Measurements from ENCODE around the gene PRMT7.
"Not testable (repeated sequence)": the region's sequence is repeated elsewhere in the genome, so short reads cannot be mapped to it uniquely, and the experiment has no call there.

Gene PRMT7

DNA sequence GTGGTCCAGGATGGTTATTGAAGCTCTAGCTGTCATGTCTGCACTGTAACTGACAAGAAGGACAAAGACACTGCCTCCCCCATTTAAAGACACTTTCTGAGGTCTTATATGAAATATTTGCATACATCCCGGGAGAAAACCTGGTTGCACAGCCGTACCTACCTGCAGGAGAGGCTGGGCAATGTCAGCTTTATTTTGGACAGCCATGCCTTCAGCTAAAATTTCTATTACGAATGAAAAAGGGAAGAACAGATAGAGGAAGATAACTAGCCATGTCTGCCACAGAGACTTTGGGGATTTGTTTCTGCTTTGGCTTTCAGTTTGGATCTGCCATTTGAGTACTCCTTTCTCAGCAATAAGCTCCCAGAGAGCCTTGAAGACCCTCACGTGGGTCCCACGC is 27.5 kb upstream of the PRMT7 start:
- DNase-seq (ENCODE audit: low spot score), result no peak
- FAIRE-seq, result no peak

DNA sequence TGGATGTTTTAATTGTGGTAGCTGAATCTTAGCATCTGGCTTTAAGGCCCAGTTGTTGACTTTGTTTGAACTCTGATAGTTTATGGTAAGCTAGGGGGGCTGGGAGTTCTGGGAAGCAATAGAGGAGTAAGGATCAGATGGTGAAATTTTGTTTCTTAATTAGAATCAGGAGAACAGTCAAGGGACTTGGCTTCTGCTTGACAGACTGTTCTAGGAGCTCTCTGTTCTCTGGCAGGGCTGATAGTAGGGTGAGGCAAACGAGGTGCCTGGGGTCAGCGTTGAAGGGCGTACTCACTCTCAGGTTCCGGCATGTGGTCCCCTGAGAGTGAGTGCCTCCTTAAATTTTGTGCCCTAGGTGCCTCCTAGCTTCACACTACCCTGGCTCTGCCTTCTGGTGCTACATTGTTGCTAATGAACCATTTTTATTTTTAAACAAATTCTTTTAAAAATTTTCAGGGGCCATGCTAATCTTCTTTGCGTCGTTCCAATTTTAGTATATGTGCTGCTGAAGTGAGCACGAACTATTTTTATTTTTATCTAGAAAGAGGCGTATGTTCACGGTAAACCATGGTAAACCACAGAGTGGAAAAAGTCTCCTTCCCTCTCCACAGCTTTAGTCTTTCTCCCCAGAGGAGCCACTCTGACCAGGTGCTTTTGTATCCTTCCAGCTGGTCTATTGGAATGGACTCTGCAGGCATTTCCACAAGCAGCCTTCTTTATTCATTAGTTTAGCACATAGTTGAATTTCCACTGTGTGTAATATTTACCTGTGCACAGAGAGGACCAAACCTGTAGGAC is 26.8 kb upstream of the PRMT7 start:
- DNase-seq (ENCODE audit: low spot score) (no peak), FAIRE-seq (no peak)

DNA sequence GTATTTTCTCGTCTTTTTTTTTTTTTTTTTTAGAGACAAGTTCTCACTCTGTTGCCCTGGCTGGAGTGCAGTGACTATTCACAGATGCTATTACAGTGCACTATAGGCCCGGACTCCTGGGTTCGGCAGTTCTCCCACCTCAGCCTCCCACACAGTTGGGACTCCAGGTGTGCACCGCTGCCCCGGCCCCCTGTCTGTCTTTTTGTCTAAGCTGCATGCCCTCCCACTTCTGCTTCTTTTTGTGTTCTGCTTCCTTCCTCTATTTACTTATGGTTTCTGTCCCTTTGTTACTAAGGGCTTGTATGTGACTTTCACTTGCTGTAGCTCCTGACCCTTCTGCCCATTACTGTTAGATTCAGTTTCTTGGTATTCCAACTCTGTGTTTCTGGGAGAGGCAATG is 26.0 kb upstream of the PRMT7 start:
- FAIRE-seq (no peak), DNase-seq (ENCODE audit: low spot score) (no peak)

GRCh38 chr16:68285683-68286082 is 25.1 kb upstream of the PRMT7 start:
- FAIRE-seq, result no peak
- DNase-seq (ENCODE audit: low spot score), result no peak

DNA sequence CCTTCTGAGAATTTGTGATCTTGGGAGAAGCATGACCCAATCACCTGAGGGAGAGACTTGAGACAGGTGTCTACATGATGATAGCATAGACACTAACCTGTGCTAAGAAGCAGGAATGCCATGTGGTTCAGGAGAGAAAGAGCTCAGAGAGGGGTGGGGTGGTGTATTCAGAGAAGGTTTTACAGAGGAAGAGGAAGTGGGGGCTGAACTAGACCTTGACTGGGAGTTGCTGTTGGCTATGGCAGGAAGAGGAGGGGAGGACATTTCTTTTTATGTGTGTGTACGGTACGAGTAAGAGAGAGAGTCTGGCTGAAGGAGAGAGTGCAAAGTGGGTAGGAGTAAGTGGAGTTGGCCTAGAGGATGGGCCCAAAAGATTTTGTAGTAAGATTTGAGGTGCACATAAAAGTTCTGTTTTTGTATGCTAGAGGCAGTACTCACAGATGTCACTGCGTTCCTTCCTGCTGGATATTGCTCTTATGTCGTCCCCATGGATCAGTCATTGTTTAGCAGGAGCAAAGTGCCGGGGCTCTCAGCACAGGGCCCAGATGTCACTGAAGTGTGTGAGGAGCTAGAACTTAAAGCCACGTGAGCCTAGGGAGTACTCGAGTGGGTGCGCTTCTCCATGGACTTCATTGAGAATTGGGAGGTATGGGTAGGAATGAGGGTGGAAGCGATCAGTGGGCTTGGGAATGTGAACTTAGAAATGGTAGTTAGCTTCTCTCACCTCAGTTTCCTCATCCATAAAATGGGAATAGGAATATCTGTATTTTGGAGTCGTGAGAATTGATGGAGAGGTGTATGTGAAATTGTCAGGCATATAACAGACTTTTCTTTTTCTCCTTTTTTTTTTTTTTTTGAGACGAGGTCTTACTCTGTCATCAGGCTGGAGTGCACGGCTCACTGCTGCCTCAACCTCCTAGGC is 24.4 kb upstream of the PRMT7 start:
- no peak for FAIRE-seq
- no peak for DNase-seq (ENCODE audit: low spot score)

DNA sequence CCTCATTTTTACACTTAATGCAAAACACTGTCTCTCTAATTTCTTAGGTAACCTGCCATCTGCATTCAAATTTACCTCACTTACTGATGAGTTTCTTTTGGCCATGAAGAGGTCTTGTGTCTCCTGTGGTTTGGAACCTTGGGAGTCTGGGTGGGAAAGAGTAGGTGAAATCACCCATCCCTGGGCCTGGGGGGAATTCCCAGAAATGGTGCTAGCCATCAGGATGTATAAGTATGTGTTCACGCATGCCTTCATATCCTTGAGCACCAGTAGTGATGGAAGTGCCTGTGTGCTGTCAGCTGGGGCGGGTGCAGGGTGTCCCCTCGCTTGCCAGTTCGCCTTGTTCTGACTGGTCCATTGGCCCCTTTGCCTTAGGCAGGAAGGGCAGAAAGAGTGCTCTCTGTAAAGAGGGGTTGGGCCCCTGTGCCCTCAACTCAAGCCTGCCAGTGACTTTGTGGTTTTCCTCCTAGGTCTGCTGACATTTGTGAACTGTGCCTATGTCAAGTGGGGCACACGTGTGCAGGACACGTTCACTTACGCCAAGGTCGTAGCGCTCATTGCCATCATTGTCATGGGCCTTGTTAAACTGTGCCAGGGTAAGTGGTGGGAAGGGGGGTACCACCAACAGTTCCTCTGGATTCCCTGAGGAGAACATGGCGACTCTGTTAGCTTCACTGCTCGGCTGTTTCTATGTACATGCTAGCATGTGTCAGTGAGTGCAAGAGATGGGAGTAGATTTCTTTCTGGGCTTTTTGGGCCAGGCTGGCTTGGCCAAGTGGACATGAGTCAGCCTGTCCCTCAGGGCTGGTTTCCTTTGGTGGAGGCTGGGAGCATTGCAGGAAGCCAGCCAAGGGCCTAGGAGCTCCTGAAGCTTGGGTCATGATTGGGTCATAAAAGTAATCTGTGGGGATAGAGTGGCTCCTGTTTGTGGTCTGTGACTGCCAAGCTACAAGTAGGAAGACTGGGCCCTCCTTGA is 23.3 kb upstream of the PRMT7 start:
- DNase-seq (ENCODE audit: low spot score), result peak; percentile 73
- FAIRE-seq, result peak; percentile 72

DNA sequence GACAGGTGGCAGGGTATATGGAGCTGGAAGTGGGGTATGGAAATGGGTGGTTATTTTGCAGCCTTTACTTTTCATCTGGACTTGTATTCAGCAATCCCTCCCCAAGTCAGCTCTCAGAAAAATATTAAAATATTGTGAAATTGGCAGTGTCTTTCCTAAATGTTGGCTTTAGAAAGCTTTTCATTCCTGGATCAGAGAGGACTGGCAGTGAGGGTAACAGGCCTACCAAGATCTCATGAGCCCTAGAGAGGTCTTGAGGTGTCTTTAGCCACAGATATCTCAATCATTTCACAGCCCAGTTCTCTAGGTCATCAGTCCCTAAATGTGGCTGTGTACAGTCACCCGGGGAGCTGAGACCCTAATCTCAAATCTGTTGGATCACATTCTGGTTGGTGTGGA is 22.6 kb upstream of the PRMT7 start:
- DNase-seq (ENCODE audit: low spot score), result no peak
- FAIRE-seq, result no peak

GRCh38 chr16:68288796-68289195 is 22.0 kb upstream of the PRMT7 start:
- FAIRE-seq; DNase-seq (ENCODE audit: low spot score): not testable (repeated sequence)

GRCh38 chr16:68289202-68289601 is 21.6 kb upstream of the PRMT7 start:
- no peak for FAIRE-seq
- DNase-seq (ENCODE audit: low spot score), result no peak

DNA sequence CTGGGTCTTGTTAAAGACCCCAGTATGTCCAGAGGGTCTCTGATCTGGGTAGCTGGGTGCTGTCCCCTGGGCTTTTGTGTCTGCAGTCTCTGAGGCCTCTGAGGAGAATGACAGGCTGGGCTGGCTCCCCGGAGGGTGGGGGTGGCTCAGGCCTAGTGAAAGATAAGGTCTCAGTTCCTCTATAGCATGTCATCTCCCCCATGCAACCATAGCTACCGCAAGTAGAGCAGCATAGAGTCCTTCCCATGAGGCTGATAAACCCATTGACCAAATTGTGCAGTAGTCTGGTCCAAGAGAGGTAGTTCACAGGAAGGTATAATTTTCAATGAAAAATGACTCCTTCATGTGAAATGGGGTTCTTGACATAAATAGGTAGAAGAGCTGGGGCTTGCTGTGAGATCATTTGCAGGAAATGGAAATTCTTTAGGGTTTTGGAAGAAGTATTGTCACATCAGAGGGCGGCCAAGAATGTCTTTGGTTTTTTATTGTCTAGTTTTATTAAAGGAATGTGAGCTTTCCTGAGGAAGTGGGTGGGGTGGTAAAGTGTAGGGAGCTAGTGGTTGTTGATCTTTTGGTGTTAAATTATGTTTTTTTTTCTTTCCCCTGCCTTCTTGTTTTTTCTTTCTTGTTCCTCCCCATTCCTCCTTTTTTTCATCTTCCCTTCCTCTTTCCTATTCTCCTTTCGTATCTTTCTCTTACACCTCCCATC is 21.0 kb upstream of the PRMT7 start:
- DNase-seq (ENCODE audit: low spot score), result no peak
- FAIRE-seq, result no peak

GRCh38 chr16:68290450-68290849 is 20.4 kb upstream of the PRMT7 start:
- FAIRE-seq (no peak), DNase-seq (ENCODE audit: low spot score) (no peak)

DNA sequence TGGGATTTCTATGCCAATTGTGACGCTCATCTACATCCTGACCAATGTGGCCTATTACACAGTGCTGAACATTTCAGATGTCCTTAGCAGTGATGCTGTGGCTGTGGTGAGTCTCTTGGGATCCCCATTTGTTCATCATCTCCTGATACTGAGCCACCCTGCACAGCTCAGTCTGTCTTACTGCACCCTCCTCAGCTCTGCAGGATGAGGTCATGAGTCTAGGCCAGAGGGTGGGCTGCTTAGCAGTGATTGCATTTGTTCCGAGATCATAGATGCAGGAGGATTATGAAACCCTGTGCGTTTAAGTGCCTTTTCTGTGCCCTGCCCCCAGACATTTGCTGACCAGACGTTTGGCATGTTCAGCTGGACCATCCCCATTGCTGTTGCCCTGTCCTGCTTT is 19.6 kb upstream of the PRMT7 start:
- FAIRE-seq (no peak), DNase-seq (ENCODE audit: low spot score) (no peak)

DNA sequence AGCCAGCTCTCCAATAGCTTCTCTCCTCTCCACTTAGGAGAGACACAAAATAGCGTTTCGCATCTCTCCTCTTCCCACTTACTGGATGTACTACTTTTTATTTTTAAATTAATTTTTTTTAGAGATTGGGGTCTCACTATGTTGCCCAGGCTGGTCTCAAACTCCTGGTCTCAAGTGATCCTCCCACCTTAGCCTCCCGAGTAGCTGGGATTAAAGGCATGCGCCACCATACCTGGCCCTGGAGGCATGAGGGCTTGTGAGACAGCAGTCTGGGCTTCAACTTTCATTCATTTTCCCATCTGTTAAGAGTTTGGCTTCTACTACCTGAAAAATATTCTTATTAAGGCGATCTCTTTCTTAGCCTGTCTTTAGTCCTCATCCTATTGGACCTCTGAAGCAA is 18.4 kb upstream of the PRMT7 start:
- DNase-seq (ENCODE audit: low spot score) (no peak), FAIRE-seq (no peak)

- no peak for DNase-seq (ENCODE audit: low spot score)
Observed at GRCh38 chr16:68296291-68296690, 14.5 kb upstream of the PRMT7 start.

DNA sequence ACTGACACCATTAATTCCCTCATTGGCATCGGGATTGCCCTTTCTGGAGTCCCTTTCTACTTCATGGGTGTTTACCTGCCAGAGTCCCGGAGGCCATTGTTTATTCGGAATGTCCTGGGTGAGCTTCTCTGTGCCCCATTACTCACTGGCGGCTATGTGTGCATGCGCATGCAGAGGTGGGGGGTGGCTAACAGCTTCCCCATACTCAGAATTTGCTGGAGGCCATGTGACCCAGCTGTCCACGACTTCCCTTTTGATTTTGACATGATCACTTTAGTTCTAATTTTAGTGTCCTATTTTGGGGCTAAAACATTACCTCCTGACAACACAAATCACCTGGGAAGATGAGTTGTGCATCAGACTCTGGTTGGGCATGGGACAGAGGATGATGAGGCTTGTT is 14.1 kb upstream of the PRMT7 start:
- DNase-seq (ENCODE audit: low spot score) (no peak), FAIRE-seq (no peak)

More at GRCh38 chr16:68296291-68296690, 14.5 kb upstream of the PRMT7 start:
- FAIRE-seq, result no peak

- FAIRE-seq, result no peak
- DNase-seq (ENCODE audit: low spot score), result no peak
Observed at GRCh38 chr16:68297908-68298307, 12.9 kb upstream of the PRMT7 start.

- no peak for DNase-seq (ENCODE audit: low spot score)
Observed at GRCh38 chr16:68298312-68298711, 12.5 kb upstream of the PRMT7 start.

DNA sequence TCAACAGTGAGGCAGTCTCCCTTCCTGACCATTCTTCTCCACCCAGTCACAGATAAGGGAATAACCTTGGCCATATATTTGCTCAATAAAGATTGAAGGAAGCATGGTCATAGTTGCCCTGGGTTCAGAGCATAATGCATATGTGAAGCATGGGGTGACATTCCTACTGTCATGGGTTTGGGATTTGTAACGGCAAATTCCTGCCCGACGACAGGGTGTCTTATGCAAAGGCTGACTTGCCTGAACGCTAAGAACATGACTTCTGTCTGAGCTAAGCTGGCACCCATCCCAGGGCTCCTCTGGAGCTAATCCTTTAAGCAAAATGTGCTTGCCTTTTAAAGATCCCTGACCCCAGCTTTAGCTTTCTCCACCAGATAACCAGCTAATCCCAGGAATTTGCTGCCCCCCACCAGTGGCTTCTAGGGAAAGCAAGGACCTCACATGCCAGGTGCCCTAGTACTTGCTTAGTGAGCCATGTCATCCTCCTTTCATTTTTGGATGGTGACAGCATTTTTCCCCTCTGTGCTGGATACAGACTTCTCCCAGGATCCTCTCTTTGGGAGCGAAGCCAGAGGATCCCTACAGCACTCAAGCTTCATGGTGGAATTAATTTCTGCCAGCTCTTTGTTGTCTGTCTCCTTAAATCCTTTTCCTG is 11.8 kb upstream of the PRMT7 start:
- peak; percentile 69 for DNase-seq (ENCODE audit: low spot score)
- FAIRE-seq, result no peak

More at GRCh38 chr16:68298312-68298711, 12.5 kb upstream of the PRMT7 start:
- FAIRE-seq, result no peak

- no peak for FAIRE-seq
- no peak for DNase-seq (ENCODE audit: low spot score)
Observed at GRCh38 chr16:68299571-68300453, 11.0 kb upstream of the PRMT7 start.
